COLO829 (cell line): ENCODE data around the gene LRRD1.
"Not testable (repeated sequence)": the region's sequence is repeated elsewhere in the genome, so short reads cannot be mapped to it uniquely, and the experiment has no call there.

Experiments
- DNase-seq: peaks from one replicate; pipeline ENCODE4 v3.0.0; 2012; ENCODE audit warnings: low spot score

LRRD1 gene

DNA sequence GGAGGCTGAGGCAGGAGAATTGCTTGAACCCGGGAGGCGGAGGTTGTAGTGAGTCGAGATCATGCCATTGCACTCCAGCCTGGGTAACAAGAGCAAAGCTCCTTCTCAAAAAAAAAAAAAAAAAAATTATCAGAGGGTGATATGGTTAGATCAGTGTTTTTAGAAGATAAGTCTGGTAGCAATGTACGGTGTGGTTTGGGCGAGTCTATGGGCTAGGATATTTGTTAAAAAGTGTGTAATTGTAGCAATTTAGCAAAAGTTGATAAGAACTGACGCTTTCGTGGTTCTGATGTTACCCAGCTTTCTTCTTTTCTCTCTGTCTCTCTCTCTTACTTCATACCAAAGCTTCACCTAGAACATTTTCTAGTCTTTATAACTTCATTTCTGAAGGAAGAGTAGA, 37.8 kb downstream of the LRRD1 start:
- no peak for DNase-seq

DNA sequence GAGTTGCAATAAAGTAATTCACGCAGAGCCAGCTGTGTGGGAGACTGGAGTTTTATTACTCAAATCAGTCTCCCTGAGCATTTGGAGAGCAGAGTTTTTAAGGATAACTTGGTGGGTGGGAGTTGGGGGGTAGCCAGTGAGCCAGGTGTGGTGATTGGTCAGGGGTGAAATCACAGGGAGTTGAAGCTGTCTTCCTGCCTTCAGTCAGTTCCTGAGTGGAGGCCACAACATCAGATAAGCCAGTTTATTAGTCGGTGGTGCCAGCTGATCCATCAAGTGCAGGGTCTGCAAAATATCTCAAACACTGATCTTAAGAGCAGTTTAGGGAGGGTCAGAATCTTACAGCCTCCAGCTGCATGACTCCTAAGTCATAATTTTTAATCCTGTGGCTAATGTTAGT, 41.4 kb downstream of the LRRD1 start:
- no peak for DNase-seq

DNA sequence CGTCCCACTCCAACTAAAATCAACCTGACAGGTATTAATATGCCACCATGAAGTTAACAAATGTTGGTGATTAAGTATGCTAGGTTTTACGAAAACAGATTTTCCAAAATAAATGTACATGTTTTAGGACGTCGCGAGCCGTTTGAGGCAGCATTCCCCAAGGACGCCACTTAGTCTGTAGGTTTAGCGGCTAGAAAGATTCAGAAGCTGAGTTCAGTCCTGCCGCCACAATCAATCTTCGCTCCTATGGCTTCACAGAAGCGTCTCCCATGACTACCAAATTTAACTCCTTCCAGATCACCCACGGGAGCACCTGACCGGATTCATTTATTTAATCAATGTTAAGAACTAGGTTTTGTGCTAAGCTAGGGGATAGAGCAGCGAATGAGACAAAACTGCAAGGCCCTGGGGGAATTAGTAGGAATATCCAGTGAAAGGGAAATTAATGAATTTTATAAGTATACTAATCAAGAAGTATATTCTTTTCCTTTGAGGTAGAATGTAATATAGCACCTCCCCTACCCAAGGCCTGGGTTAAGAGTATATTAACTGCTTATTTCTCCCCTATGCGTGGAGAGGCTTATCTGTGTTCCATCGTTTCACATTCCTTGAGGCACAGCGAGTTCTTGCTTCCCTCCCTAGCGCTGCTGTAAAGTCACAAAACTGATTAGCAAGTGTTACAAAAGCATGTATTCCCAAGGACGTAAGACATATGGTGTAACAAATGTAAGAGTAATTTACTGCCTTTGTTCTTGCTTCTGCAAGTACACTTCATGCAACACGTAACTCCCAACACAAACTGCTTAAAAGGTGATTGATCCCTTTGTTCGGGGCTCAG, 43.7 kb downstream of the LRRD1 start:
- DNase-seq: peak; percentile 25

DNA sequence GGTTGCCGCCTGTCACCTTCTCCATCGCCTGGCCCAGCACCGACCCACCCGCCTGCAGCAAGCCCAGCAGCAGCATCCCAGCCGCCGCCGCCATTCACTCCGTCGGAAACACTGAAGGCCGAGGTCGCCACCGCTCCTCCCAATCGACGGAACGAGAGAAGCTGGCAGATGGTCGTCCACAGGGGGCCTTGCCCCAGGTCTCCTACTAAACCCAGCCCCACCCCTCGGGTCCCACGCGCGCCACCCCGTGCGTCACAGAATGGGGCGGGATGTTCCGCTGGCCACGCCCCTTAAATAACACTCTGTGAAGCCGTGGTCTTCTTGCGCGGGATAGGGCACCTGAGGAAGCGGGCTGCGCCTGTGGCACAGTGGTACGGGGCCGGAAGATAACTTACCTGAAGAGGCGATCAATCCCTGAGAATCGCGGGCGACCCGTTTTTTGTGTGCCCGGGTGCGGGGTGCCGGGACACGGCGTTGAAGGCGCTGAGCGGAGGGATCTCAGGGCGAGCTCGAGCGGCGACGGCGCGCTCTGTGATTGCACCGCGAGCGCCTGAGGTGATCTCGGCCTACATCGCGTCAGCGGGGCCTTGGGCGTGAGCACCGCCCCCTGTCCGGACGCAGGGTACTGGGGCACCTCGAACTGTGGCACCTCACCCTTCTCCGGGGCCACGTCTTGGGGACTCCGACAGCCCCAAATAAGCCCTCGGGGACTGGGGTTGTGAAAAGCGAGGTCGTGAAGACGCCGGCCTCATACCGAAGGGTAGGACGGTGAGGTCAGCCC, 44.5 kb downstream of the LRRD1 start, which contains the start of gene CYP51A1:
TSS of gene CYP51A1 (minus strand) at position 207 of the 781 bp plus-strand sequence. CDS start at position 94, 113 bp downstream.
- peak; percentile 84 for DNase-seq

DNA sequence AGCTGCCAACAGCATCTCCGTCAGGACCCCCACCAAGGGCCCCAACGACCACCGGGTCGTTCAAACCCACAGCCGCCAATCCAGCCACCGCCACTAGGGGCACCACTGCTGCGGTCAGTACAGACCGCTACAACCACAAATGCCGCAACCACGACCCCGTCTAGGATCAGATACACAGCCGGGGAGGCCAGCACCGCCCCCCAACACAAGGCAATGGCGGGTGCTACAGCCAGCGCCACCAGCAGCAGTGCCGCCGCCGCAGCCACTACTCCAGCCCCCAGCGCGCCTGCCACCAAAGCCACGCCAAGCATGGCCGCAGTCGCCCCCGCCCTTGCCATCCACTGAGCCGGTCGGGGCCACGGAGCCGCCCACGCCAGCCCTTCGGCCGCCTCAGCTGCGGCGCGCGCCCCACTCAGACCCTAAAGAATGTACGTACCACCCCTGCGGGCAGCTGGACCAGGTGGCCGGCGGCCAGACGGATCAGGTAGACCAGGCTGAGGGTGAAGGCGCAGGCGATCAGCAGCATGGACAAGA, 45.1 kb downstream of the LRRD1 start:
- peak; percentile 55 for DNase-seq

DNA sequence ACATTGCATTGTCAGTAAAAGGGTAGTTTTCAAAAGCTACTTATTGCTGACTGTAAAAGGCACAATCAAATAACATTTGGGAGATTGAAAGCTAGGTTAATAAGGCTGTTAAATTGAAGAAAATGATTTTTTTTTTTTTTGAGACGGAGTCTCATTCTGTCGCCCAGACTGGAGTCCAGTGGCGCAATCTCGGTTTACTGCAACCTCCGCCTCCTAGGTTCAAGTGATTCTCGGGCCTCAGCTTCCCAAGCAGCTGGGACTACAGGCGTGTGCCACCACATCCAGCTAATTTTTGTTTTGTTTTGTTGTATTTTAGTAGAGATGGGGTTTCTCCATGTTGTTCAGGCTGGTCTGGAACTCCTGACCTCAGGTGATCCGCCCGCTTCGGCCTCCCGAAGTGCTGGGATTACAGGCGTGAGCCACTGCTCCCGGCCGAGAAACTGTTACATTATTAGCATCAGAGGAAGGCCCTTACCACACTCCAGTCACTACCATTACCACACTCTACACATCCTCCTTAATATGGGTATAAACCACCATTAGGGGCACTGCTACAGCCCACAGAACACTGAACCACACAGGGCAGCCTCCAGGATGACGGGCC, 45.7 kb downstream of the LRRD1 start:
- DNase-seq: no peak

DNA sequence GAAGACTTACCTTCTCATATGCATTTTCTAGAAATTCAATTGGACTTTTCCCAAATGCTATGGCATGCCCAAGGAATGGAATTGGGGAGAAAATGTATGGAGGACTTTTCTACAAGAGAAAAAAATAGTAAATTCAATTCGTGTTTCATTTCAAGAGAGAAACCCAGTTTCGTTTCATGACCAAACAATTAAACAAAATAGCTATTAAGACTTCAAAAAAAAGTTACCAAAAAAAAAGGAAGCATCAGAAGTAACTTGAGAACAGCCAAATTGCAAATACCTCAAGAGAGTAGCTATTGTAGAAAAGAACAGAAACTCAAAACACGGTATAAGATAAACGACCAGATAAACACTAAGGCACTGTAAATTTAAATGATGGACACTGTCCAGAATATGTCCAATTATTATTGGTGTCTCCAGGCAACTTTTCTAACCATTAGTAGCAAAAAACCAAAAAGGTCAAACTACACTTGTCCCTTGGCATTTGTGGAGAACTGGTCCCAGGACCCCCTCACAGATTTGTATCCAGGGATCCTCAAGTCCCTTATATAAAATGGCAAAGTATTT, 47.1 kb downstream of the LRRD1 start:
- no peak for DNase-seq

DNA sequence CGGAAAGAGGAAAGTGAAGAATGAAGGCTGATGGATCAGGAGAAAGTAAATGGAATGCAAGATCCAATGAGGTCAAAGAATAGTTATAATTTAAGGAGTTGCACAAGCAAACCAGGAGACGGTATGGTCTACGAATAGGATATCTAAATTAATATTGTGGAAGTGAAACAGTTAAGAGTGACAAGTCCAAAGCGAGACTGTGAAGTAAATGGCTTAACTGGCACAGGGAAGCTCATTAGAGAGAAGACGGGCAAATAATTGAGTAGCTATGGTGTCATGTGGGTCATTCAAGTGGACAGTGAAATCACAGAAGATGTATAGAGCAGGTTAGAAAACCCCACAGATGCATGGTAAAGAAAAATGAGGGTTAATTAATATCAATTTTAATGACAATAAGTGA, 47.8 kb downstream of the LRRD1 start:
- no peak for DNase-seq

DNA sequence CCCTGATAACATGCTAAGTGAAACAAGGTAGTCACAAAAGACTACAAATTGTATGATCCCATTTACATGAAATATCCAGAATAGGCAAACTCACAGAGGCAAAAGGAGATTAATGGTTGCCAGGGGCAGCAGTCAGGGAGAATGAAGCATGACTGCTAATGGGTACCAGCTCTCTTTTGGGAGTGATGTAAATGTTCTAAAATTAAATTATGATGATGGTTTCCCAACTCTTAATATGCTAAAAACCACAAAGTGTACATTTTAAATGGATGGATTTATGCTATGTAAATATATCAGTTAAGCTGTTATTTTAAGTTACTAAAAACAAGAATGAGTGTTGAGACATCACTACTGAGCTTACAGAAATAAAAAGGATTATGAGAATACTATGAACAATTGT, 57.3 kb downstream of the LRRD1 start:
- DNase-seq: no peak

DNA sequence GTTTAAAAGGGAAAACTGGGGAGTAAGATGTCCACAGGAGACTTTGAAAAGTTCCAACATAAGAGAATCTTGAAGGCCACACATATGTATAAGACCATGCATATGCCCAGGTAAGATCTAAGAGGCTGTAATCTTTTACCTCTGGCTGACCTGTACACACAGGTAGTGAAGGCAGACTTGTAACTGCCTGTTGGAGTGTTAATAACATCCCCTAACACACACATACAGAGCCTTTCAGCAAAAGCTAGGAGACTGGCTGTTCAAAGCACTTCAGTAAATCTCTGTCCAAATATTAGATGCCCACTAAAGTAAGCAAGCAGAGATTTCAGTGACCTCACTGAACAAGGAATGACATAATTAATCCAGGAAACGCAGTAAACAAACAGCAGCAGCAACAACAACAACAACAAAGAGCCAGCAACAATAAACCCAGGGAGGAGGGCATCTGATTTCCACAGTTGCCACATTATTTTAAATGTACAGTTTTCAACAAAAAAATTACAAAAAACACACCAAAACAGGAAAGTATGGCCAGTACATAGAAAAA, 59.7 kb downstream of the LRRD1 start:
- no peak for DNase-seq

DNA sequence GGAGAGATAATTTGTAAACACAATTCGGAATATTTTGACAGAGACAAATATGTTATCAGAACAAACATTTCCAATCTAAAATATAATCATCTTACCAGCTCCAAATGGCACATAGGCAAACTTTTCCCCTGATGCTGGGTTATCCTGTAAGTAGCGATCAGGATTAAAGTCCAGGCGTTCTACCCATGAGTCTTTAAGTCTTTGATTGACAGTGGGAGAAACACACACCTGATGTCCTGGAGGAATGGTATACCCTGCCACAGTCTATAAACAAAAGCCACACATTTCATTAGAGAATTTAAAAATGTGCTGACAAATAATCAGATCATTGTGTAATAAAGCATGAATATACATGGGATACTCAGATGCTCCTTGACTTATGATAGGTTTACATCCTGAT, 62.0 kb downstream of the LRRD1 start:
- no peak for DNase-seq

DNA sequence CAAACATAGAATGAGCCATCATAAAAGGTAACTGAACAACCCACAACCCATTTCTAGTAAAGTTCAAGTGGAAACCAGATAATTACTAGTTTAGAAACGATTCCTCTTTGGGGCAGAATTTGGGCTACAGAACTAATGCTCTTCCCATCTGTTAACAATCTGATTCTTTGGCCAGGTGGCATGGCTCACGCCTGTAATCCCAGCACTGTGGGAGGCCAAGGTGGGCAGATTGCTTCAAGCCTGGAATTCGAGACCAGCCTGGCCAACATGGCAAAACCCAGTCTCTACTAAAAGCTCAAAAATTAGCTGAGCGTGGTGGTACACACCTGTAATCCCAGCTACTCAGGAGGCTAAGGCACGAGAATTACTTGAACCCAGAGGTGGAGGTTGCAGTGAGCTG, 63.1 kb downstream of the LRRD1 start:
- no peak for DNase-seq

DNA sequence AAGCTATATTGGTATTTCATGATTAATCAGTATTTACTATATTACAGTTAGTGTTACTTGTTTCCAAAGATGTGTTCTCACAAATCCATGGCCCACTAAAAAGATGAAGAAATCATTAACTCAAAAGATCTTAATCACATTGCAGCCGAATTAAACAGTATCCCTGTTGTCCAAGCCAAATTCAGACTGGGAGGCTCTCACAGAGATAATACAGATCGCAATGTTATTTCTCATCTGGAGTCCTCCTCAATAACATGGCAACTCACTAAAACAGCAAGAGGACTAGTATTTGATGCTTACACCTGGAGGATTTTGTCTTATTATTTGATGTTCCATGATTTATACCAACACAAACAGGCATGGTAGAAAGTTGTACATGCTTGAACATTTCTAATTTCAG, 68.1 kb downstream of the LRRD1 start:
- no peak for DNase-seq

DNA sequence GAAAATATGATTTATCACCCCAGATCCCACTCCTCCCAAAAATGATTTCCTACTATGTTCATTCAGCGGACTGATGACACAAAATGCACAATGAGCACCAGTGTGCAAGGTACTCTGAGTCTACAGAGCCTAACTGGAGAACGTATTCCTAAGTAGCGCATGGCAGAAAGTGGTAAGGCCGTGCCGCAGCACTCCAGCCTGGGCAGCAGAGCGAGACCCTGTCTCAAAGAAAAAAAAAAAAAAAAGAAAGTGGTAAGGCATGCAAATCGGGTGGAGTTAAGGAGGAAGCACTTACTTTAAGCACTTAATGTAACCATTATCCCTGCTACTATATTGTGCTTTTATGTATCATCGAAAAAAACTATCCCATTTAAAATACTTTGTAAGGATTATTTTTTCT, 70.1 kb downstream of the LRRD1 start:
- no peak for DNase-seq

DNA sequence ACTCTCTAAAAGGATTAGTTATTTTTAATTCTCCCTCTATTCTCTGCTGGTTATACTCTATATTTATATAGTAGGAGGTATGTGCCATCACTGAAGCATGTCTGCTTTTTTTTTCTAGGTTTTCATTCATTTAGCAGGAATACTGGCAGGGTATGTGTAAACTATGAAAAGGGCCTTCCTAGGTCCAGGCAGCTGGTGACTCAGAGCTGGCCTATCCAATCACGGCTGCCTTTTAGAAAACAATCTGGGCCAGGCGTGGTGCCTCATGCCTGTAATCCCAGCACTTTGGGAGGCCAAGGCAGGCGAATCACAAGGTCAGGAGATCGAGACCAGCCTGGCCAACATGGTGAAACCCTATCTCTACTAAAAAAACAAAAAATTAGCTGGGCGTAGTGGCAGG, 76.1 kb downstream of the LRRD1 start:
- not testable (repeated sequence) for DNase-seq

DNA sequence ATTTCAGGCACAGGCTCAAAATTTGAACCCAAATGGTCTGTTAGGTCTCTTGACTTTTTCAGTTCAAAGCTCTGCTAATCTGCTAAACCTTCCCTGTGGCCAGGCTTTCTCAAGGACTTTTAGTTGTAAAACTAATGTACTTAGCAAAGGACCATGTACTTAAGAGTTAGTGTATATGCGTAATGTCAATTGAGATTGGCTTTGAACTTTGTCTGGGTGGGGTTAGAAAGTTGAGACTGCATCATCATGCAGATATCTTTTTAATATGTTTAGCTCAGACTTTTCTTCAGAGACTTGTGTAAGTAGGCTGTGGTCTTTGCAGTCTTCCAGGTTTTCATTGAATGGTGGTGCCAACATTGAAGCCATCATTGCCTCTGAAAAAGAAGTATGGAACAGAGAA, 78.4 kb downstream of the LRRD1 start:
- DNase-seq: no peak

DNA sequence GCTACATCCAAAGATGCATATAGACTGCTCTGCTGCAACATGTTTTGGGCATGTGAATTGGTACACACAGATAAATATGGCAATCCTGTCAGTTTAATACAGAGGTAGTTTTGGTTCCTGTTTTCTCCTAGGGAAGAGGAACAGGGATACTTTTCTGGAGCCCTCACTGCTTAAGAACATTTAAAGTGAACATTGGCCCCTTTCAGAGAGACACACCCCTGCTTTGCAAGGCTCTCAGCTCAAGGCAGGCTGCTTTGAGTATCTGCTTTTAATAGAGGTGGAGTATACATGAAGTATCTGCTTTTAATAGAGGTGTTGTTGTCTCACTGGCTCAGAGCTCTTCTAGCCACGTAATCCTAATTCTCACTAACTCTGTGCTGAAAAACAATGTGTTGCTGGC, 83.6 kb downstream of the LRRD1 start:
- DNase-seq: no peak
